ENCODE results near the gene SPDYE2.
"Not testable (repeated sequence)": the region's sequence is repeated elsewhere in the genome, so short reads cannot be mapped to it uniquely, and the experiment has no call there.

GRCh38 chr7:102604431-102605145, 53.6 kb downstream of the SPDYE2 start:
- TF ChIP-seq CTCF, EP300, POLR2A, POLR2AphosphoS5 (IDR thresholded peaks at IDR 0.05): not testable (repeated sequence)

Measured in stomach (tissue), 4 donors.